OCI-LY3 (cell line): ENCODE results near the gene C2orf68.

ENCODE experiments used
- H2AFZ ChIP-seq: fragments of 200-600, 300-600 bp; shearing (Covaris generic); 2 replicates; pipeline ENCODE4 v1.6.0; 2014; ENCODE audit warnings: antibody characterized with exemption, low read depth, low read length
- H3K27ac ChIP-seq: fragments of 200-600, 300-600 bp; sonication (generic); 2 replicates; pipeline ENCODE4 v1.5.1; 2014; ENCODE audit warnings: mild to moderate bottlenecking, low read length, moderate library complexity, mixed read lengths
- H3K27me3 ChIP-seq: fragments of 200-600, 300-600 bp; sonication (generic); 2 replicates; pipeline ENCODE4 v1.6.1; 2014; ENCODE audit warnings: low read depth, low read length, mixed read lengths
- H3K36me3 ChIP-seq: fragments of 200-600, 300-600 bp; sonication (generic); replicated peaks from 2 replicates; pipeline ENCODE3; 2014; ENCODE audit warnings: low read depth, low read length, mixed read lengths
- H3K4me1 ChIP-seq: fragments of 300-600, 200-600 bp; sonication (generic); 2 replicates; pipeline ENCODE4 v1.6.1; 2014; ENCODE audit warnings: low read length, mixed read lengths
- H3K4me2 ChIP-seq: fragments of 200-600, 300-600 bp; sonication (generic); 2 replicates; pipeline ENCODE4 v1.6.1; 2014; ENCODE audit warnings: low read length, mixed read lengths
- H3K4me3 ChIP-seq: fragments of 300-600, 200-600 bp; sonication (generic); 2 replicates; pipeline ENCODE4 v1.5.1; 2014; ENCODE audit warnings: antibody characterized with exemption, mild to moderate bottlenecking, low read length, moderate library complexity
- H3K79me2 ChIP-seq: fragments of 300-600, 200-600 bp; shearing (Covaris generic); 2 replicates; pipeline ENCODE4 v1.6.1; 2014; ENCODE audit warnings: mild to moderate bottlenecking, low read length, mixed read lengths
- H3K9ac ChIP-seq: fragments of 300-600, 200-600 bp; shearing (Covaris generic); 2 replicates; pipeline ENCODE4 v1.6.0; 2014; ENCODE audit warnings: mild to moderate bottlenecking, low read length, moderate library complexity
- H3K9me3 ChIP-seq: fragments of 200-600, 300-600 bp; shearing (Covaris generic); 2 replicates; pipeline ENCODE4 v1.6.1; 2014; ENCODE audit warnings: low read length, mixed read lengths; ENCODE audit not compliant: insufficient read depth
- H4K20me1 ChIP-seq: fragments of 200-600, 300-600 bp; sonication (generic); 2 replicates; pipeline ENCODE4 v1.6.1; 2016; ENCODE audit warnings: low read length, mixed read lengths; ENCODE audit not compliant: insufficient read depth
- EZH2phosphoT487 ChIP-seq: fragments of 200-600 bp; shearing (Covaris generic); IDR thresholded peaks from 2 replicates; pipeline ENCODE4 v1.6.1; 2018; ENCODE audit warnings: antibody characterized with exemption, mixed run types, low read depth
- TF ChIP-seq, protein P1 (sequence below): fragments of 200-600, 300-600 bp; sonication (generic); IDR thresholded peaks from 2 replicates; pipeline ENCODE4 v1.5.1; 2014; ENCODE audit warnings: antibody characterized with exemption, low read length, low read depth

The C2orf68 gene

DNA sequence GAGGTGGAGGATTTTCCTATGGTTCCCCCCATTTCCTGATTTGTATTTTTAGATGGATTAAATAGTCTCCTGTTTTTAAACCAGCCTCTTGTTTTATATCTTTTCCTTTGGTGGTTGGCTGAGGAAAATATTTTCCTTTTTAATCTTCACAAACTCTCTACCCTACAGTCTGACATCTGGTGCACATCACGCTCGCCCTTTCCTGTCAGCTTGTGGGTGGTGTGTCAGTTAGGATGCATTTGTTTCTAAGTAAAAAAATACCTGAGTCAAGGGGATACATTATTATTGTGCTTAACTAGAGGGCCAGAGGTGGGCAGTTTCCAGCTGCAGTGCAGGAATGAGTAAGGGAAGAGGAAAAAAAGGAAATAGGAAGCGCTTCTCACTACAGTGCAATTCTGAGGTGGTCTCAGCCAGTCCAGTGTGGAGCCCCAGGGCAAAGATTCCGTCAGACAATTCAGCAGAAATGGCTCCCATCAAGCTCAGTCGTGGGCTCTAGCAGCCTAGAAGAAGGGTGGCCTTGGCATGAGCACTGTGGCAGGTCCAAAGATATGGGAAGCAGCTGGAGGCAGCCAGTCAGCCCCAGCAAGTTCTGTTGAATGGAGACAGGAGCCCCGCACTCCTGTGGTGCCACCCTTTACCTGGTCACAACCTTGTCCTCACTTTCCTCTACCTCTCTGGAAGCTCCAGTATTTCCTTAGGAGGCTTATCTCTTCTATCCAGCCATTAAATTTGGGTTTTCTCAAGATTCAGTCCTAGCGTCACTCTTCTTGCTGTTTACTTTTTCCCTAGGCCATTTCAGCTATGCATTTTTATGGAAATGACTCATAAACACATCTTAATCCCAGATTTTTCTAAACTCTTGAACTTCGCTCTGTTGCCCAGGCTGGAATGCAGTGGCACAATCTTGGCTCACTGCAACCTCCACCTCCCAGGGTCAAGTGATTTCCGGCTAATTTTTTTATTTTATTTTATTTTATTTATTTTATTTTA, 37.6 kb upstream of the C2orf68 start:
- no peak overlapping the region for H3K27ac ChIP-seq
- no peaks in the 10 kb centered on the region for H3K27me3 ChIP-seq
- H3K4me2 ChIP-seq: no peak overlapping the region
- H3K4me1 ChIP-seq: peaks cover 27% of the 10 kb centered on the region
- H4K20me1 ChIP-seq: peaks cover 11% of the 10 kb centered on the region
- peaks cover 63% of the 10 kb centered on the region for H3K36me3 ChIP-seq
- no peaks in the 10 kb centered on the region for H3K79me2 ChIP-seq
- no peak overlapping the region for H2AFZ ChIP-seq
- no peaks in the 10 kb centered on the region for H3K9me3 ChIP-seq
- TF ChIP-seq, protein P1, sequence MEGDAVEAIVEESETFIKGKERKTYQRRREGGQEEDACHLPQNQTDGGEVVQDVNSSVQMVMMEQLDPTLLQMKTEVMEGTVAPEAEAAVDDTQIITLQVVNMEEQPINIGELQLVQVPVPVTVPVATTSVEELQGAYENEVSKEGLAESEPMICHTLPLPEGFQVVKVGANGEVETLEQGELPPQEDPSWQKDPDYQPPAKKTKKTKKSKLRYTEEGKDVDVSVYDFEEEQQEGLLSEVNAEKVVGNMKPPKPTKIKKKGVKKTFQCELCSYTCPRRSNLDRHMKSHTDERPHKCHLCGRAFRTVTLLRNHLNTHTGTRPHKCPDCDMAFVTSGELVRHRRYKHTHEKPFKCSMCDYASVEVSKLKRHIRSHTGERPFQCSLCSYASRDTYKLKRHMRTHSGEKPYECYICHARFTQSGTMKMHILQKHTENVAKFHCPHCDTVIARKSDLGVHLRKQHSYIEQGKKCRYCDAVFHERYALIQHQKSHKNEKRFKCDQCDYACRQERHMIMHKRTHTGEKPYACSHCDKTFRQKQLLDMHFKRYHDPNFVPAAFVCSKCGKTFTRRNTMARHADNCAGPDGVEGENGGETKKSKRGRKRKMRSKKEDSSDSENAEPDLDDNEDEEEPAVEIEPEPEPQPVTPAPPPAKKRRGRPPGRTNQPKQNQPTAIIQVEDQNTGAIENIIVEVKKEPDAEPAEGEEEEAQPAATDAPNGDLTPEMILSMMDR: no peak
- TF ChIP-seq EZH2phosphoT487: no peak
- H3K4me3 ChIP-seq: no peak overlapping the region
- H3K9ac ChIP-seq: no peak overlapping the region

DNA sequence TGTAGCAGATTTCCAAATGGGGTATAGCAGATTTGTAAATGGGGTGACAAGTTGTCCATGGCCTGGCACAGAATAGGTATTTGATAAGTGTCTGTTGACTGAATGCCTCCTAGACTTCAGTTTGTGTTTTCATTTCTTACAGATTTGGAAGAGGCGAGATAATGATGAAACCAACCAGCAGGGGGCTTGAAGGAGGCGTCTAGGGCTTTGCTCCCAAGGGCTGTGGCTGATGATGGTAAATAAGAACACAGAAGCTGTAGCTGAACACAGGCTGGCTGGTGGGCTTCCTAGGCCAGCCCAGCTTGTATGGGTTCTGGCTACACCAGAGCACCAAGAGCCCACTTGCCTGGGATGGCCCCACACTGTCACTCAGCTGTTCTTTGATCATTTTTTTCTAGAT, 36.8 kb upstream of the C2orf68 start:
- Histone ChIP-seq H3K4me3 (no peak overlapping the region), H4K20me1 (peaks cover 11% of the 10 kb centered on the region), H3K79me2 (no peaks in the 10 kb centered on the region), H2AFZ (no peak overlapping the region), H3K36me3 (peaks cover 63% of the 10 kb centered on the region), H3K4me1 (peaks cover 35% of the 10 kb centered on the region), H3K9me3 (no peaks in the 10 kb centered on the region), H3K27me3 (no peaks in the 10 kb centered on the region), H3K27ac (peak overlapping the region; percentile 73), H3K4me2 (peak overlapping the region; percentile 32), H3K9ac (peak overlapping the region; percentile 16; the same call in 1 of the 2 replicates)
- no peak for TF ChIP-seq EZH2phosphoT487
- TF ChIP-seq, protein P1: peak; percentile 53

DNA sequence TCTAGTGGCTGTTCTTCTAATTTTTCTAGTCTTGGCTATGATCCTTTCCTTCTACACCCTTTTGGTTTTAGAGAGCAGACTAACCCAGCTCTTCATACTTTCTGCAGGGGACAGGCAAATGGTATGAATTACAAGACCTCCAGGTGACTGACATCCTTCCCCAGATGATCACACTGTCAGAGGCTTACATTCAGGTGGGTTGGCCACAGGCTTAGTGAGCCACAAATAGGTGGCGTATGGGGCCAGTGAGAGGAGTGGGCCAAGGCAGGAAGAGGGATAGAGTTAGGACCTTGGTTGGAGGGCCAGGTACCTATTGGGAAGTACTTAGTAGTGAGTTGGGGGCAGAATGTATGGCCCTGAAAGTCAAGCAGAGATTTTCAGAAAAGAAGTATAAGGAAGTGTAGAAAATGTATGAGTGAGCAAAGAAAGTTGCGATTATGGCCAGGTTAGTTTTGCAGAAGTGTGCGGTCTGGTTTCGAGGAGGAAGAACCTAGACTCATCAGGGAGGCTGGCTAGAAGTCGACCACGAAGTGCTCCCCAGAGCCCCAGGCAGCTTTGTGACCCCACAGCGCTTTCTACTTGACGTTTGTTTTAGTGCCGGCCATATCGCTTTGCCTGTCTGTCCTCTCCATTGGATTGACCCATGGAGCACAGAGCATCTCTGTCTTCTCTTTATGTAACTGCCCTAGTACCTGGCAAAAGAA, 36.1 kb upstream of the C2orf68 start:
- Histone ChIP-seq H2AFZ (no peak overlapping the region), H3K4me1 (peaks cover 41% of the 10 kb centered on the region), H3K9me3 (no peaks in the 10 kb centered on the region), H3K4me2 (peak overlapping the region; percentile 32), H3K4me3 (no peak overlapping the region), H3K27me3 (no peaks in the 10 kb centered on the region), H3K27ac (peak overlapping the region; percentile 73), H3K36me3 (peaks cover 66% of the 10 kb centered on the region), H4K20me1 (peaks cover 11% of the 10 kb centered on the region), H3K79me2 (no peaks in the 10 kb centered on the region), H3K9ac (peak overlapping the region; percentile 16; the same call in 1 of the 2 replicates)
- TF ChIP-seq, protein P1: no peak
- no peak for TF ChIP-seq EZH2phosphoT487

DNA sequence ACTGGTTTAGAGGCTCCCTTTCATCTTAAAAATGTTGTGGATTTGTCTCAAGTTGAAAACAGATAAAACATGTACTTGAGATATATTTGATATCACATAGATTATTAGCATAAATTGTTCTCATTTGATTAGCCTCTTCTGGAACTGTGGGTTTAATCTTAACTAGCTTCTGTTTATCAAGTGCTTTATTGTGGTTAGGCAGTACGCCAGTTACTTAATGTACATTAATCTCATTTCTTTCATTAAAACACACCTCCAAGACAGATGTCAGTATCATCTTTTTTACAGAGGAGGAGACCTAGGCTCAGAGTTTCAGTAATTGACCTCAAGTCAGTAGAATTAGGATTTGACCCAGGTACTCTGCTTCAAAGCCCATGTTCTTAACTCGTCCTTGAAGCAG, 34.3 kb upstream of the C2orf68 start:
- no peak overlapping the region for H2AFZ ChIP-seq
- H3K79me2 ChIP-seq: no peaks in the 10 kb centered on the region
- no peaks in the 10 kb centered on the region for H3K9me3 ChIP-seq
- peaks cover 11% of the 10 kb centered on the region for H4K20me1 ChIP-seq
- H3K27me3 ChIP-seq: no peaks in the 10 kb centered on the region
- H3K4me2 ChIP-seq: no peak overlapping the region
- H3K27ac ChIP-seq: no peak overlapping the region
- no peak overlapping the region for H3K4me3 ChIP-seq
- TF ChIP-seq, protein P1: no peak
- TF ChIP-seq EZH2phosphoT487: no peak
- no peak overlapping the region for H3K9ac ChIP-seq
- peaks cover 53% of the 10 kb centered on the region for H3K4me1 ChIP-seq
- H3K36me3 ChIP-seq: peaks cover 75% of the 10 kb centered on the region
